H1 (cell line): Measurements from ENCODE around the gene CDH2. TPM values are rescaled to one million over a fixed set of nuclear protein-coding genes. Genes with fewer than 3 reads are reported as not detected.

Experiments used
- CHD7 ChIP-seq: fragments of 300-600 bp; sonication (generic); IDR thresholded peaks from 2 replicates; pipeline ENCODE4 v1.7.1; 2012; ENCODE audit warnings: low read length, moderate library complexity, mild to moderate bottlenecking, inconsistent platforms; ENCODE audit not compliant: insufficient replicate concordance
- CREB1 ChIP-seq: IDR thresholded peaks from 2 replicates; pipeline ENCODE4 v1.6.1; 2012; ENCODE audit warnings: inconsistent platforms
- HDAC2 ChIP-seq, 2 experiments: fragments of 300-600 bp in 1 of 2; sonication (generic) in 1 of 2; IDR thresholded peaks; 2 replicates each; pipeline ENCODE4 v1.6.1; 2011 to 2012; ENCODE audit warnings: low read depth in 2 of 2, low read length in 2 of 2, mild to moderate bottlenecking in 2 of 2, moderate library complexity in 2 of 2, borderline replicate concordance in 1 of 2, inconsistent platforms in 1 of 2
- JUN ChIP-seq: IDR thresholded peaks from 2 replicates; pipeline ENCODE4 v1.6.1; 2011; ENCODE audit warnings: low read depth, mild to moderate bottlenecking, improper control_type of control experiment, low read length
- MAFK ChIP-seq: IDR thresholded peaks from 2 replicates; pipeline ENCODE4 v1.6.1; 2012; ENCODE audit warnings: low read depth, mild to moderate bottlenecking, improper control_type of control experiment, low read length
- RBBP5 ChIP-seq: IDR thresholded peaks from 2 replicates; pipeline ENCODE4 v1.7.1; 2012; ENCODE audit warnings: low read depth, mild to moderate bottlenecking, inconsistent platforms, low read length, moderate library complexity, borderline replicate concordance
- SAP30 ChIP-seq: fragments of 300-600 bp; sonication (generic); IDR thresholded peaks from 2 replicates; pipeline ENCODE4 v1.7.1; 2012; ENCODE audit warnings: low read length, moderate library complexity, mild to moderate bottlenecking, inconsistent platforms; ENCODE audit not compliant: insufficient read depth, insufficient replicate concordance
- SIX5 ChIP-seq: IDR thresholded peaks from 2 replicates; pipeline ENCODE4 v1.6.1; 2011; ENCODE audit warnings: mild to moderate bottlenecking, low read depth, low read length
- SP2 ChIP-seq: IDR thresholded peaks from 2 replicates; pipeline ENCODE4 v1.6.1; 2012; ENCODE audit warnings: mild to moderate bottlenecking, low read length, inconsistent platforms
- TBP ChIP-seq: IDR thresholded peaks from 2 replicates; pipeline ENCODE4 v1.6.1; 2011; ENCODE audit warnings: low read depth, low read length, improper control_type of control experiment
- USF2 ChIP-seq: IDR thresholded peaks from 2 replicates; pipeline ENCODE4 v1.6.1; 2011; ENCODE audit warnings: low read length, improper control_type of control experiment
- polyA plus RNA-seq, 7 experiments: library from polyadenylated mRNA; depleted of rRNA in 3 of 7; stranded (reverse) in 5 of 7; unstranded in 2 of 7; fragments of >200 nt in 5 of 7; fragments of 200-250 nt in 2 of 7; gene quantifications; 1 replicate in 5 of 7; 2 replicates in 1 of 7; 4 replicates in 1 of 7; pipeline versions ENCODE4 v1.2.1 to v1.2.3, GENCODE V29; 2011 to 2013; ENCODE audit warnings: missing spikeins in 2 of 7, mixed read lengths in 2 of 7
- total RNA-seq: library from RNA; stranded (reverse); fragmentation: NEBNext Ultra II Directional; extraction: Animal tissue kit (Norgen Biotek cat#: 25700); gene quantifications from 2 replicates; pipeline ENCODE4 v1.2.1, GENCODE V29; 2021

The CDH2 gene
- total and polyA plus RNA-seq, 2 of the 8 experiments (the other 6 are each of a cell fraction or from before 2014, with no cell fraction given) = 15.0 to 56.5 TPM

GRCh38 chr18:28185121-28185520 is 8.2 kb upstream of the CDH2 start (continued):
- TF ChIP-seq CHD7 (no peak), SIX5 (no peak), RBBP5 (no peak), SP2 (no peak), JUN (no peak), SAP30 (no peak), CREB1 (no peak), TBP (no peak), HDAC2 (IDR thresholded peaks at IDR 0.05; ENCODE audit: borderline replicate concordance in 1 of 2, low read depth in 2 of 2, low read length in 2 of 2) (no peak), USF2 (no peak), MAFK (no peak)
